RWPE2 (cell line): ENCODE results near the gene FGD2.
A peak's percentile ranks its signal among the peaks of the same experiment; 100 is the strongest.

Experiments
- ATAC-seq: fragments of 200-7000 bp; cut with Tn5 transposase; 3 replicates; pipeline ENCODE4 v1.9.1; 2021; ENCODE audit warnings: low read depth
- DNase-seq: peaks from one replicate; pipeline ENCODE4 v3.0.0-alpha.2; 2020; ENCODE audit warnings: low spot score
- H3K27ac ChIP-seq: fragments of 450-650 bp; 2 replicates; pipeline ENCODE4 v1.5.1; 2017; ENCODE audit warnings: mild to moderate bottlenecking; ENCODE audit not compliant: poor library complexity, severe bottlenecking
- H3K27me3 ChIP-seq: fragments of 250-450 bp; sonication (Bioruptor Pico); 2 replicates; pipeline ENCODE4 v1.5.1; 2021; ENCODE audit warnings: mild to moderate bottlenecking, moderate library complexity; ENCODE audit not compliant: insufficient read depth, poor library complexity, severe bottlenecking
- H3K36me3 ChIP-seq: fragments of 250-450 bp; sonication (Bioruptor Pico); 2 replicates; pipeline ENCODE4 v1.5.1; 2020; ENCODE audit warnings: low read depth, mild to moderate bottlenecking, moderate library complexity
- H3K4me1 ChIP-seq: fragments of 250-450 bp; sonication (Bioruptor Pico); 2 replicates; pipeline ENCODE4 v1.5.1; 2021; ENCODE audit warnings: mild to moderate bottlenecking, moderate library complexity; ENCODE audit not compliant: insufficient read depth, poor library complexity, severe bottlenecking
- H3K4me3 ChIP-seq: fragments of 250-450 bp; sonication (Bioruptor Pico); 2 replicates; pipeline ENCODE4 v1.5.1; 2021; ENCODE audit warnings: mild to moderate bottlenecking, moderate library complexity; ENCODE audit not compliant: severe bottlenecking
- H3K9me3 ChIP-seq: fragments of 250-450 bp; sonication (Bioruptor Pico); 2 replicates; pipeline ENCODE4 v1.5.1; 2021; ENCODE audit warnings: mild to moderate bottlenecking, moderate library complexity; ENCODE audit not compliant: severe bottlenecking
- CTCF ChIP-seq: fragments of 450-650 bp; IDR thresholded peaks from one replicate; pipeline ENCODE4 v1.5.1; 2017; ENCODE audit warnings: mild to moderate bottlenecking, moderate library complexity; ENCODE audit not compliant: poor library complexity, severe bottlenecking

Gene FGD2

GRCh38 chr6:37074053-37074827 lies 68.8 kb downstream of the FGD2 start:
- H3K27me3 ChIP-seq: no peaks in the 10 kb centered on the region
- no peak for TF ChIP-seq CTCF
- H3K4me3 ChIP-seq: no peak overlapping the region
- peaks cover 12% of the 10 kb centered on the region for H3K4me1 ChIP-seq
- DNase-seq (no peak), ATAC-seq (peak; percentile 13; the same call in 1 of the 3 replicates)
- H3K27ac ChIP-seq: no peak overlapping the region
- H3K36me3 ChIP-seq: no peaks in the 10 kb centered on the region
- peaks cover 4% of the 10 kb centered on the region for H3K9me3 ChIP-seq

GRCh38 chr6:37077191-37077904 lies 71.9 kb downstream of the FGD2 start:
- no peak overlapping the region for H3K27ac ChIP-seq
- DNase-seq: no peak
- ATAC-seq: peak; percentile 26
- H3K27me3 ChIP-seq: no peaks in the 10 kb centered on the region
- peaks cover 5% of the 10 kb centered on the region for H3K4me1 ChIP-seq
- peaks cover 5% of the 10 kb centered on the region for H3K9me3 ChIP-seq
- no peaks in the 10 kb centered on the region for H3K36me3 ChIP-seq
- H3K4me3 ChIP-seq: no peak overlapping the region
- TF ChIP-seq CTCF: no peak

GRCh38 chr6:37077905-37078296 lies 72.4 kb downstream of the FGD2 start:
- DNase-seq (peak; percentile 66), ATAC-seq (peak; percentile 89)

More at GRCh38 chr6:37077905-37078296, 72.4 kb downstream of the FGD2 start:
- Histone ChIP-seq H3K27ac (no peak overlapping the region), H3K27me3 (no peaks in the 10 kb centered on the region), H3K9me3 (peaks cover 5% of the 10 kb centered on the region), H3K4me1 (peaks cover 5% of the 10 kb centered on the region), H3K4me3 (no peak overlapping the region), H3K36me3 (no peaks in the 10 kb centered on the region)
- no peak for TF ChIP-seq CTCF
